Measurements from ENCODE around the gene PHACTR1. TPM values are rescaled to one million over a fixed set of nuclear protein-coding genes. Genes with fewer than 3 reads are reported as not detected.
"Not testable (repeated sequence)": the region's sequence is repeated elsewhere in the genome, so short reads cannot be mapped to it uniquely, and the experiment has no call there.

Gene PHACTR1
- total RNA-seq, 1 donor from 2014 or later, result 2.2 TPM

DNA sequence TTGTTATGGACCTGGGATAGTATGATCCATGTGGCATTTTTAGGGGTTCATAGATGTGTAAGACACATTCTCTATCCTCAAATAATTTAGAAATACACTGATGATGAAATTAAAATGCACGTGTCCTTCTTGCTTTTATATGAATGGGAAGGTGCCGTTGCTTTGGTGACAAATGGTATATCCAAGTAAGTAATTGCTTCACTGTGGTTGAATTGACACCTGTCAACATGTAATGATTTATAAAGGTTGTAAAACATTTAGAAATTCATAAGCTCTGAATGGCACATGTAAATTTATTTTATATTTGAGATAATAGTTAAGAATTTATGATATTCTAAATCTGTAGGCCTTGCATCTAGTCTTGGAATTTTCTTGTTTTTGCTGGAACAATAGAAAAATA, 227.0 kb downstream of the PHACTR1 start:
- DNase-seq (ENCODE audit: low read depth), result no peak
- H3K36me3 ChIP-seq (ENCODE audit: control insufficient read depth, insufficient read depth, low read length), result no peaks in the 10 kb centered on the region
- no peaks in the 10 kb centered on the region for H3K27me3 ChIP-seq (ENCODE audit: control insufficient read depth, insufficient read depth, low read length)
- TF ChIP-seq, protein P1, sequence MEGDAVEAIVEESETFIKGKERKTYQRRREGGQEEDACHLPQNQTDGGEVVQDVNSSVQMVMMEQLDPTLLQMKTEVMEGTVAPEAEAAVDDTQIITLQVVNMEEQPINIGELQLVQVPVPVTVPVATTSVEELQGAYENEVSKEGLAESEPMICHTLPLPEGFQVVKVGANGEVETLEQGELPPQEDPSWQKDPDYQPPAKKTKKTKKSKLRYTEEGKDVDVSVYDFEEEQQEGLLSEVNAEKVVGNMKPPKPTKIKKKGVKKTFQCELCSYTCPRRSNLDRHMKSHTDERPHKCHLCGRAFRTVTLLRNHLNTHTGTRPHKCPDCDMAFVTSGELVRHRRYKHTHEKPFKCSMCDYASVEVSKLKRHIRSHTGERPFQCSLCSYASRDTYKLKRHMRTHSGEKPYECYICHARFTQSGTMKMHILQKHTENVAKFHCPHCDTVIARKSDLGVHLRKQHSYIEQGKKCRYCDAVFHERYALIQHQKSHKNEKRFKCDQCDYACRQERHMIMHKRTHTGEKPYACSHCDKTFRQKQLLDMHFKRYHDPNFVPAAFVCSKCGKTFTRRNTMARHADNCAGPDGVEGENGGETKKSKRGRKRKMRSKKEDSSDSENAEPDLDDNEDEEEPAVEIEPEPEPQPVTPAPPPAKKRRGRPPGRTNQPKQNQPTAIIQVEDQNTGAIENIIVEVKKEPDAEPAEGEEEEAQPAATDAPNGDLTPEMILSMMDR (IDR thresholded peaks at IDR 0.05; ENCODE audit: insufficient read depth, low read length, poor library complexity, severe bottlenecking), result no peak
- H3K4me3 ChIP-seq (ENCODE audit: low read depth, low read length), result no peak overlapping the region

DNA sequence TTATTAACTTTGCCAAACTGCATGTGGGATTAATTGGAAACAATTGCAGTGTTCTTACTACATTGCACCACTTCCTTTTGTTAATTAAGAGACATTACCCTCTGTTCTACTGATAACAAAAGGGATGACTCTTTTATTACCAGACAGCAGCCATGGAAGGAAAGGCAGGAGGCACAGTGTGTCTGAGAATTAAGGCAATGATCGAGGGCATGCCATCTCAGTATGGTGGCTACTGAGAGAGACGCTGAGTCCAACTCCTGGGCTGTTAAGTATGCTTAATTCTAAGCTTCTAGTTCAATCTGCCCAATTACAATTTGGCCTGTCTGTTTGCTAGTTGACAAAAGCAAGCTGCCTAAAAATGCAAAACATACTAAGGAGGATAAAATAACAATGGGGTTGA, 227.4 kb downstream of the PHACTR1 start:
- TF ChIP-seq, protein P1 (IDR thresholded peaks at IDR 0.05; ENCODE audit: insufficient read depth, low read length, poor library complexity, severe bottlenecking), result no peak

DNA sequence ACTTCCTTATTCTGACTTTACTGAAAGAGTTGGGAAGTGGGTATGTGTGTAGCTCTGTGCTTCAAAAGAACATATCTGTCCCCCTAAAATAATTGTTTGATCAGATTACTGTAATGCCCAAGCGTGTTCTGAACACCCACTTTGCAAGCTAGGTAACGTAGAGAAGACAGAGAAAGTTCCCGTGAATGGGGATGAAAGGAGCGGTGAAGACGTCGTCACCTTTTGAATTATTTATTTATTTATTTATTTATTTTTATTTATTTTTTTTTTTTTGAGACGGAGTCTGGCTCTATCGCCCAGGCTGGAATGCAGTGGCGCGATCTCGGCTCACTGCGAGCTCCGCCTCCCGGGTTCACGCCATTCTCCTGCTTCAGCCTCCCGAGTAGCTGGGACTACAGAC, 228.0 kb downstream of the PHACTR1 start:
- H3K27me3 ChIP-seq (ENCODE audit: control insufficient read depth, insufficient read depth, low read length); H3K36me3 ChIP-seq (ENCODE audit: control insufficient read depth, insufficient read depth, low read length); DNase-seq (ENCODE audit: low read depth); H3K4me3 ChIP-seq (ENCODE audit: low read depth, low read length): not testable (repeated sequence)

More for the DNA sequence above, 227.4 kb downstream of the PHACTR1 start:
- H3K36me3 ChIP-seq (ENCODE audit: control insufficient read depth, insufficient read depth, low read length), result no peaks in the 10 kb centered on the region
- no peak overlapping the region for H3K4me3 ChIP-seq (ENCODE audit: low read depth, low read length)
- DNase-seq (ENCODE audit: low read depth), result no peak
- H3K27me3 ChIP-seq (ENCODE audit: control insufficient read depth, insufficient read depth, low read length), result no peaks in the 10 kb centered on the region

DNA sequence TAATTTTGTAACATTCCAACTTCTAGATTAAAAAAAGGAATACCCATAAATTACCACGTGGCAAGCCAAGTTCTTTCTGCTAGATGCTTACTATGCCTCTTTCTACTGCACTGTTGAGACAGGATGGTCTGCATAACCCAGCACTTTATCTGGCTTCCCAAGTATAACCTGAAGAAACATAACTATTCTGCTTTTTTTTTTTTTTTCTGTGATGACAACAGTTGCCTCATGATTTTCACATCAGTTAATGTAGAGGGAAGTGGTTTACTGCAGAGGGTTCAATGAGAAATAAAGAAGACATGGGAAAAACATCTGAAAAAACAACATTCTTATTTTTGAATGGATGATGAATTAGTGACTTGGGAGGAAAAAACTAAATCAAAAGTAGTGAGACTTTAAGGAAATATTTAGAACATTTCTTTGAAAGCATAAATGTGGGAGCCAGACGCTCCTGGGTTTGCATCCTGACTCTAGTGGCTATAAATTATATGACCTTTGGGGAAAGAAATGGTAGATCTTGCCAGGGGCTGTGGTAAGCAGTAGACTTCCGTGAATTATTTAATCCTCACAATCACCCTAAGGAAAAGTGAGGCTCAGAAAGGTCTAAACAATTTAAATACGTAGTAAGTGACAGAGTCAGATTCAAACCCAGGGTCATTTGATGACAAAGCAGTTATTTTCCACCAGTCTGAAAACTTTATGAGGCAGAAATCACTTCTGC, 230.7 kb downstream of the PHACTR1 start:
- no peak for DNase-seq (ENCODE audit: low read depth)
- Histone ChIP-seq H3K4me3 (ENCODE audit: low read depth, low read length) (no peak overlapping the region), H3K36me3 (ENCODE audit: control insufficient read depth, insufficient read depth, low read length) (no peaks in the 10 kb centered on the region), H3K27me3 (ENCODE audit: control insufficient read depth, insufficient read depth, low read length) (no peaks in the 10 kb centered on the region)
- TF ChIP-seq, protein P1 (IDR thresholded peaks at IDR 0.05; ENCODE audit: insufficient read depth, low read length, poor library complexity, severe bottlenecking), result no peak

DNA sequence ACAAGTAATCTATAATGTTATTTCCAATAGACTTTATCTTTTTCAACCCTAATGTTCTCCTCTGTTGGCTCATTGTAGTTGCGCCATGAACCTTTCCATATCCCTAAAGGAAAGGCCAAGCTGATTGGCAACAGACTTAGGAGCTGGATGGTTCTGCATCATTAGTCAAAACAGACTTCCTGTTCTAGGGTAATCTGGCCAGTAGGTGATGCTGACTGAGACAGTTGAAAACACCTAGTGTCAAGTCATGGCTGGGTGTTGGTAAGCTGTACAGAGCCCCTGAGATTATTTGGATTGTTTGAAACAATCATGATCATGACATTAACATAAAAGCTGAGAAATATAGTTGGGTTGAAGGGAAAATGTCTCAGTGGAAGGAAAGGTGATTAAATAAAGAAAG, 231.4 kb downstream of the PHACTR1 start:
- Histone ChIP-seq H3K36me3 (ENCODE audit: control insufficient read depth, insufficient read depth, low read length) (no peaks in the 10 kb centered on the region), H3K4me3 (ENCODE audit: low read depth, low read length) (no peak overlapping the region), H3K27me3 (ENCODE audit: control insufficient read depth, insufficient read depth, low read length) (no peaks in the 10 kb centered on the region)
- TF ChIP-seq, protein P1 (IDR thresholded peaks at IDR 0.05; ENCODE audit: insufficient read depth, low read length, poor library complexity, severe bottlenecking), result peak; percentile 10
- no peak for DNase-seq (ENCODE audit: low read depth)

DNA sequence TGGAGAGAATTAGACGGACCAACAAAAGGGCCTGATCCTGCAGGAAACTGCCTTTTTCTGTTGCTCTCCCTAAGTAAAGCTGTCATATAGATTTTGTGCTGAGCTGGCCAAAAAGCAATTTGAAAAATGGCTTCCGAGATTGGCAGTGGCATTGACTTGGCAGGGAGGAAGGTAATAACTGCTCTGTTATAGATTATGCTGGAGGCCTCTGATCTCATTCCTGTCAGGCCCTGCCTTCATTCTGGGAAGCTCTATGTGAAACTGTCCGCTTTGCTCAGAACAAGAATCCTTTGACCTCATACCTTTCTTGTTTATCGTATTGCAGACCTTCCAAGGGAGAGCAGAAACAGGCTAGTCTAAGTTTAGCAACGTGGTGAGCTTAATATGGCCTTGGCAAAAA, 234.4 kb downstream of the PHACTR1 start:
- H3K27me3 ChIP-seq (ENCODE audit: control insufficient read depth, insufficient read depth, low read length), result no peaks in the 10 kb centered on the region
- TF ChIP-seq, protein P1 (IDR thresholded peaks at IDR 0.05; ENCODE audit: insufficient read depth, low read length, poor library complexity, severe bottlenecking), result no peak
- no peak for DNase-seq (ENCODE audit: low read depth)
- no peaks in the 10 kb centered on the region for H3K36me3 ChIP-seq (ENCODE audit: control insufficient read depth, insufficient read depth, low read length)
- no peak overlapping the region for H3K4me3 ChIP-seq (ENCODE audit: low read depth, low read length)
